Measurements from ENCODE around the gene CTDP1. TPM values are rescaled to one million over a fixed set of nuclear protein-coding genes. Genes with fewer than 3 reads are reported as not detected.

The CTDP1 gene
- total RNA-seq, 1 experiment from 2014 or later, result 24.9 TPM

- DNase-seq (ENCODE audit: low read depth, low spot score), result no peak
- H3K9me2 ChIP-seq (ENCODE audit: insufficient read depth), result no peaks in the 10 kb centered on the region
- CTCF ChIA-PET, result no interaction called here
- no peaks in the 10 kb centered on the region for H3K36me3 ChIP-seq (ENCODE audit: control insufficient read depth in 1 of 2, insufficient read depth in 2 of 2, low read length in 2 of 2)
- no TSS peak for BruUV-seq (replicated peaks)
- POLR2A ChIA-PET, result no interaction called here
- H3K27ac ChIP-seq (ENCODE audit: low read depth, low read length), result no peak overlapping the region
- no peak overlapping the region for H3K4me2 ChIP-seq (ENCODE audit: low read length)
- H3K9ac ChIP-seq (ENCODE audit: low read length), result no peak overlapping the region
- no peak overlapping the region for H3K4me3 ChIP-seq (replicated peaks in 1 of 2; ENCODE audit: low read depth in 1 of 2, low read length in 2 of 2)
- H3K9me3 ChIP-seq (ENCODE audit: control insufficient read depth in 1 of 2, insufficient read depth in 1 of 2, low read depth in 1 of 2, low read length in 2 of 2), result no peaks in the 10 kb centered on the region
- H3K4me1 ChIP-seq (ENCODE audit: control insufficient read depth in 1 of 2, insufficient read depth in 2 of 2, low read length in 2 of 2), result no peaks in the 10 kb centered on the region
- intact Hi-C loops (cut with micrococcal nuclease), result no loop called here
- H4K20me1 ChIP-seq (ENCODE audit: insufficient read depth), result no peaks in the 10 kb centered on the region
- no peaks in the 10 kb centered on the region for H3K79me2 ChIP-seq (ENCODE audit: insufficient read depth, low read length)
- H3K27me3 ChIP-seq (ENCODE audit: insufficient read depth, low read length), result peaks cover 3% of the 10 kb centered on the region; the same call in 1 of the 2 replicates
- H2AFZ ChIP-seq (ENCODE audit: low read depth, low read length, poor library complexity, severe bottlenecking), result no peak overlapping the region
- no peak for ATAC-seq
- RAD21 ChIA-PET (ENCODE audit: low non-redundant PET in 1 of 2, low total read pairs in 2 of 2, uncharacterized antibody in 2 of 2, unreplicated experiment in 2 of 2), result no interaction called here
- no peak for TF ChIP-seq TCF7L2 (IDR thresholded peaks at IDR 0.05; ENCODE audit: borderline replicate concordance, extremely low read depth, insufficient read depth, insufficient read length)
- no peak for TF ChIP-seq CBX3 (IDR thresholded peaks at IDR 0.05; ENCODE audit: low read depth)
- TF ChIP-seq SP1 (IDR thresholded peaks at IDR 0.05; ENCODE audit: low read depth), result no peak
- no peak for TF ChIP-seq EZH2 (IDR thresholded peaks at IDR 0.05)
- TF ChIP-seq ZNF274 (IDR thresholded peaks at IDR 0.05; ENCODE audit: low read depth, low read length), result no peak
- TF ChIP-seq ELF1 (IDR thresholded peaks at IDR 0.05; ENCODE audit: borderline replicate concordance, low read depth), result no peak
- TF ChIP-seq POLR2AphosphoS5 (IDR thresholded peaks at IDR 0.05; ENCODE audit: low read depth, low read length), result no peak
- no peak for TF ChIP-seq ZFX (IDR thresholded peaks at IDR 0.05)
- TF ChIP-seq CEBPB (IDR thresholded peaks at IDR 0.05; ENCODE audit: low read depth), result no peak
- TF ChIP-seq YY1 (IDR thresholded peaks at IDR 0.05; ENCODE audit: extremely low read depth, insufficient replicate concordance, low read depth, low read length), result no peak
- TF ChIP-seq, protein P1, sequence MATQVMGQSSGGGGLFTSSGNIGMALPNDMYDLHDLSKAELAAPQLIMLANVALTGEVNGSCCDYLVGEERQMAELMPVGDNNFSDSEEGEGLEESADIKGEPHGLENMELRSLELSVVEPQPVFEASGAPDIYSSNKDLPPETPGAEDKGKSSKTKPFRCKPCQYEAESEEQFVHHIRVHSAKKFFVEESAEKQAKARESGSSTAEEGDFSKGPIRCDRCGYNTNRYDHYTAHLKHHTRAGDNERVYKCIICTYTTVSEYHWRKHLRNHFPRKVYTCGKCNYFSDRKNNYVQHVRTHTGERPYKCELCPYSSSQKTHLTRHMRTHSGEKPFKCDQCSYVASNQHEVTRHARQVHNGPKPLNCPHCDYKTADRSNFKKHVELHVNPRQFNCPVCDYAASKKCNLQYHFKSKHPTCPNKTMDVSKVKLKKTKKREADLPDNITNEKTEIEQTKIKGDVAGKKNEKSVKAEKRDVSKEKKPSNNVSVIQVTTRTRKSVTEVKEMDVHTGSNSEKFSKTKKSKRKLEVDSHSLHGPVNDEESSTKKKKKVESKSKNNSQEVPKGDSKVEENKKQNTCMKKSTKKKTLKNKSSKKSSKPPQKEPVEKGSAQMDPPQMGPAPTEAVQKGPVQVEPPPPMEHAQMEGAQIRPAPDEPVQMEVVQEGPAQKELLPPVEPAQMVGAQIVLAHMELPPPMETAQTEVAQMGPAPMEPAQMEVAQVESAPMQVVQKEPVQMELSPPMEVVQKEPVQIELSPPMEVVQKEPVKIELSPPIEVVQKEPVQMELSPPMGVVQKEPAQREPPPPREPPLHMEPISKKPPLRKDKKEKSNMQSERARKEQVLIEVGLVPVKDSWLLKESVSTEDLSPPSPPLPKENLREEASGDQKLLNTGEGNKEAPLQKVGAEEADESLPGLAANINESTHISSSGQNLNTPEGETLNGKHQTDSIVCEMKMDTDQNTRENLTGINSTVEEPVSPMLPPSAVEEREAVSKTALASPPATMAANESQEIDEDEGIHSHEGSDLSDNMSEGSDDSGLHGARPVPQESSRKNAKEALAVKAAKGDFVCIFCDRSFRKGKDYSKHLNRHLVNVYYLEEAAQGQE (IDR thresholded peaks at IDR 0.05; ENCODE audit: low read depth), result no peak
- TF ChIP-seq FOSL1 (IDR thresholded peaks at IDR 0.05; ENCODE audit: low read depth), result no peak
- TF ChIP-seq JUND (IDR thresholded peaks at IDR 0.05), result no peak
- TF ChIP-seq, protein P2, sequence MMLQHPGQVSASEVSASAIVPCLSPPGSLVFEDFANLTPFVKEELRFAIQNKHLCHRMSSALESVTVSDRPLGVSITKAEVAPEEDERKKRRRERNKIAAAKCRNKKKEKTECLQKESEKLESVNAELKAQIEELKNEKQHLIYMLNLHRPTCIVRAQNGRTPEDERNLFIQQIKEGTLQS (IDR thresholded peaks at IDR 0.05), result no peak
Measured at GRCh38 chr18:79772108-79772864, 92.7 kb downstream of the CTDP1 start.
